Astrocyte of the spinal cord (primary cell): ENCODE data around the gene RAB40C.

ENCODE experiments used
- DNase-seq: peaks from one replicate; pipeline ENCODE4 v3.0.0; 2011; ENCODE audit warnings: low read depth, low spot score
- H3K4me3 ChIP-seq: 2 replicates; pipeline ENCODE4 v1.5.1; 2011; ENCODE audit warnings: low read depth, mild to moderate bottlenecking, low read length, moderate library complexity
- in situ Hi-C: cut with HindIII; loops from 2 replicates; pipeline ENCODE4 v1.10.0; 2017; ENCODE audit warnings: low sequenced_read_pairs
- TF ChIP-seq, protein P1 (sequence below): IDR thresholded peaks from 2 replicates; pipeline ENCODE4 v1.5.1; 2012; ENCODE audit warnings: low read depth, mild to moderate bottlenecking, low read length, inconsistent platforms

RAB40C gene

DNA sequence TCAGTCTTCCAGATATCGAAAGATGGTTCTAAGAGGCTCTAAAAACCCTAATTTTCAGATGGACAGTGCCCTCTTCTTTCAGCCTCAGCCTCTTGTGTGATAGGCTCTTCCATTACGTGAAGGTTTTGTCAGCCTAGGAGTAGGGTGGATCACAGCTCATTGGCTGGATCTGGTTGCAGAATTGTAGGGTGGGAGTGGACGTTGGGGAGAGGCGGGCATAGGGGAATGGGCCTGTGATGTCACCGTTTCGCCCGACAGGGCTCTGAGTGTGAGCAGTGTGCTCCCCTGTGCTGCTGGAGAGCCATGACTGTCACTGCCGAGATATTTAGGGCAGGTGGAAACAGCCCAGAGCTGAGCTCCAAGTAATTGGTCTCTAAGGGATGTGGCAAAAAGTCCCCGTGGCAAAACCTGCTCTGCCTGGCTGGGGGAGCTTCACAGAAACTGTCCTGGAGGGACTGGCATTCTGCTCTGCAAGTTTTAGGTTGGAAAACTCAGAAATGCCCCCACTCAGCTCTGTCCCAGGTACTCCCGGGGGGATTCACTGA, 34.7 kb downstream of the RAB40C start:
- in situ Hi-C loops = no loop called here
- TF ChIP-seq, protein P1, sequence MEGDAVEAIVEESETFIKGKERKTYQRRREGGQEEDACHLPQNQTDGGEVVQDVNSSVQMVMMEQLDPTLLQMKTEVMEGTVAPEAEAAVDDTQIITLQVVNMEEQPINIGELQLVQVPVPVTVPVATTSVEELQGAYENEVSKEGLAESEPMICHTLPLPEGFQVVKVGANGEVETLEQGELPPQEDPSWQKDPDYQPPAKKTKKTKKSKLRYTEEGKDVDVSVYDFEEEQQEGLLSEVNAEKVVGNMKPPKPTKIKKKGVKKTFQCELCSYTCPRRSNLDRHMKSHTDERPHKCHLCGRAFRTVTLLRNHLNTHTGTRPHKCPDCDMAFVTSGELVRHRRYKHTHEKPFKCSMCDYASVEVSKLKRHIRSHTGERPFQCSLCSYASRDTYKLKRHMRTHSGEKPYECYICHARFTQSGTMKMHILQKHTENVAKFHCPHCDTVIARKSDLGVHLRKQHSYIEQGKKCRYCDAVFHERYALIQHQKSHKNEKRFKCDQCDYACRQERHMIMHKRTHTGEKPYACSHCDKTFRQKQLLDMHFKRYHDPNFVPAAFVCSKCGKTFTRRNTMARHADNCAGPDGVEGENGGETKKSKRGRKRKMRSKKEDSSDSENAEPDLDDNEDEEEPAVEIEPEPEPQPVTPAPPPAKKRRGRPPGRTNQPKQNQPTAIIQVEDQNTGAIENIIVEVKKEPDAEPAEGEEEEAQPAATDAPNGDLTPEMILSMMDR = no peak
- no peak for DNase-seq
- H3K4me3 ChIP-seq = no peak overlapping the region

DNA sequence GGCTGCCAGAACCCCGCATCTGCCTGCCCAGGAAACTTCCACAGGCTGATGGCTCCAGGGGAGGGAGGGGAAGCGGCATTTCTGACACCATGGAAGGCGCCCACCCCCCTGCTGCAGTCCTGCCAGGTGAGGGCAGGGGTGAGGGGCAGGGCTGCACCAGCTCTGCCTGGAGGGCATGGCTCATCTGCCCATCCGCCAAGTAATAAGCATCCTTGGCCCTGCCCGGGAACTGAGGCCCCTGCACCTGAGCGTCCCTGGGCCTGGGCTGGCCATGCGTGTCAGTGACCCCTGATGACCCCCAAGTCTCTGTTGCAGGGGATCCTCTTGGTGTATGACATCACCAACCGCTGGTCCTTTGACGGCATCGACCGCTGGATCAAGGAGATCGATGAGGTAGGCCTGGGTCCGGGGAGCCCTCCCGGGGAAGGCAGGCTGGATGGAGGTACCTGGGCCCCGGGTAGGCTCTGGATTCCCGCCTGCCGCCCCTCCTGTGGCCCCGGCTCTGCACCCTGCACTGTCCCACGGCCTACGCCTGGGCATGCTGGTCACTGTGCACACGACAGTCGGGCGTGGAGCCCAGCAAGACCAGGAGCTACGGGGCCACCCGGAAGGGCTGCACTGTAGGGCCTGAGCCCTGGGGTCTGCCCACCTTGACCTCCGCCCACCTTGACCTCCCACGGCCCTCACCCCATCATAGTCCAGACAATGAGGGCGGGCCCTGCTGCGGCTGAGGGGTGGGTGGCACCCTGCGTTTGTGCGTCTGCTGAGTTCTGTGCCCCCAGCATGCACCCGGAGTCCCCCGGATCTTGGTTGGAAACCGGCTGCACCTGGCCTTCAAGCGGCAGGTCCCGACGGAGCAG, 35.5 kb downstream of the RAB40C start:
- in situ Hi-C loops = no loop called here

DNA sequence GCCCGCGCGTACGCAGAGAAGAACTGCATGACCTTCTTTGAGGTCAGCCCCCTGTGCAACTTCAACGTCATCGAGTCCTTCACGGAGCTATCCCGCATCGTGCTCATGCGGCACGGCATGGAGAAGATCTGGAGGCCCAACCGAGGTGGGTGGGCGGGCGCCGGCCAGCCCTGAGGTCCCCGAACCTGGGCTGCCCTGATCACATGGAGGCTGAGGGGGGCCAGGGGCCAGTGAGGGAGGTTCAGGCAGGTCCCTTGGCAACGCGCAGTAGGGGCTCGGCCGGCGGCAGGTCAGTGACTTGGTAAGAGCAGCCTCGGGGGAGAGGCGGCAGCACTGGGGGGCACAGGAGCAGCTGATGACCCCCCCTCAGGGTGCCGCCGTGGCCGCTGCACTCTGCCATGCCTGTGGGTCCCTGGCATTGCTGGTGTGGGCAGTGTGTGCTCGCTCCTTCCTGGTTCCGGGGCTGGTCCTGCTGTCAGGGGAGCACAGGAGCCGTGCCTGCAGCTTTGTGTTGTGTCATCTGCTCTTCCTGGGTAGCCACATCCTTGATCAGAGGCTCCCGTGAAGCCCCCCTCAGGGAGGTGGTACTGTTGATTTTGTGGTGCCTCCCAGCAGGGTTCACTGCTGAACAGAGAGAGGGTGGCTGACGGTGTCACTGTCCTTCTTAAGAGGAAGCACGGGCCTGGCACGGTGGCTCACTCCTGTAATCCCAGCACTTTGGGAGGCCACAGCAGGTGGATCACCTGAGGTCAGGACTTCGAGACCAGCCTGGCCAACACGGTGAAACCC, 36.3 kb downstream of the RAB40C start:
- TF ChIP-seq, protein P1 = no peak
- no peak for DNase-seq
- no peak overlapping the region for H3K4me3 ChIP-seq
- in situ Hi-C loops = no loop called here

More for the DNA sequence above, 35.5 kb downstream of the RAB40C start:
- no peak overlapping the region for H3K4me3 ChIP-seq
- TF ChIP-seq, protein P1 = no peak
- no peak for DNase-seq

DNA sequence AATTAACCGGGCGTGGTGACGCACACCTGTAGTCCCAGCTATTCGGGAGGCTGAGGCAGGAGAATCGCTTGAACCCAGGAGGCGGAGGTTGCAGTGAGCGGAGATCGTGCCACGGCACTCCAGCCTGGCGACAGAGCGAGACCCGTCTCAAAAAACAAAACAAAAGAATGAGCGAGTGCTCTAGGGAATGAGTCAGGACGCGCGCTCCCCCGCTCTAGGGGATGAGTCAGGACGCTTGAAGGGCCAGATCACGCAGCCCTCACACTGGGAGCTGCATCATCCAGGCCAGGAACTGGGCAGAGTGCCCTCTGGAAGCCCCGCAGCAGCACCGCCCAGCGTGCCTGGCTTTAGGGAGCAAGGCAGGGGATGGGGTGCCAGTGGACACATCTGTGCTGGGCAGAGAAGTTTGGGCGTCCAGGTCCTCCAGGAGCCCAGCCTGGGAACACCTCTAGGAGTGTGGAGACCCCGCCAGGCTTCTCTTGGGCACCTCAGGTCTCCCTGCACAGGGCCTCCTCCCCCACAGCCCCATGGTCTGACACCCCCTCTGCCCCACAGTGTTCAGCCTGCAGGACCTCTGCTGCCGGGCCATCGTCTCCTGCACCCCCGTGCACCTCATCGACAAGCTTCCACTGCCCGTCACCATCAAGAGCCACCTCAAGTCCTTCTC, 37.1 kb downstream of the RAB40C start:
- TF ChIP-seq, protein P1 = no peak
- in situ Hi-C loops = no loop called here
- H3K4me3 ChIP-seq = no peak overlapping the region
- DNase-seq = peak; percentile 95

DNA sequence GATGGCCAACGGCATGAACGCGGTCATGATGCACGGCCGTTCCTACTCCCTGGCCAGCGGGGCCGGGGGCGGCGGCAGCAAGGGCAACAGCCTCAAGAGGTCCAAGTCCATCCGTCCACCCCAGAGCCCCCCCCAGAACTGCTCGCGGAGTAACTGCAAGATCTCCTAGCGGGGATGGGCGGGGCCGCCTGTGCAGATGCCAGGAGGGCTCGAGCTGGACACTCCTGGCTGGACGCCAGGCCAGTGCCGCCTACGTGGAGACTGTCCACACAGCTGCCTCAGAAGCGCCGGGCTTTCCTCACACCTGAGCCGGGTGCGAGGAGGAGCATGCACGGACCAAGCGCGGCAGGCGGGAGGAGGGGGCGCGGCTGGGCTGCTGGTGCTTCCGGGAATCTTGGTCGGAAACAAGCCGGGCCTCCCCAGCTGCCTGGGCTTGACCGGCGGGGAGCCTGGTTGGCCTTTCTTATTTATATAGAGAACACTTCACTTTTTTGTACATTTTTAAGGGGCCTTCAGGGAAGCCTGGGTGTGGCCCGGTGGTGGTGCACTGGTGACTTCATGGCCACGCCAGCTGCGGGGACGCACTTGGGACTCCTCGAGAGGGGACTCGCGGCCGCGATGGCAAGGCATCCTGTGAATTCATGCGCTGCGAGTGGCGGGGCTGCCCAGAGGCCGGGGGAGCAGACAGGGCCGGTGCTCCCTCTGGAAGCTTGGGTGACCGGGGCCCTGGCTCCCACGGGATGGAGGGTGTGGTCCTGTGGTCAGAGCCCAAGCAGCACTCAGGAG, 37.8 kb downstream of the RAB40C start:
- H3K4me3 ChIP-seq = no peak overlapping the region
- no peak for DNase-seq
- in situ Hi-C loops = no loop called here
- TF ChIP-seq, protein P1 = no peak
